ENCODE results near the gene NFX1.
"Not testable (repeated sequence)": the region's sequence is repeated elsewhere in the genome, so short reads cannot be mapped to it uniquely, and the experiment has no call there.

The NFX1 gene

GRCh38 chr9:33392591-33393021 lies 102.3 kb downstream of the NFX1 start:
- DNase-seq, result not testable (repeated sequence)

GRCh38 chr9:33393581-33393980 lies 103.3 kb downstream of the NFX1 start:
- no peak for DNase-seq

- DNase-seq, result not testable (repeated sequence)
These were observed 103.7 kb downstream of the NFX1 start for GRCh38 chr9:33393986-33394385.

- DNase-seq, result not testable (repeated sequence)
These were observed 105.0 kb downstream of the NFX1 start for GRCh38 chr9:33395159-33395879.

- peak in 2 of 3 donors; percentile 36 to 39 for DNase-seq
These were observed 107.5 kb downstream of the NFX1 start for GRCh38 chr9:33397801-33398200.

GRCh38 chr9:33399047-33399446 lies 108.7 kb downstream of the NFX1 start:
- DNase-seq, result not testable (repeated sequence)

- DNase-seq, result not testable (repeated sequence)
These were observed 111.5 kb downstream of the NFX1 start for GRCh38 chr9:33401809-33402208.

GRCh38 chr9:33402371-33402770 lies 112.1 kb downstream of the NFX1 start, which contains the start of gene AQP7:
AQP7 (minus strand) TSS chr9:33402568; CDS start chr9:33401262, 1,306 bp downstream.
- not testable (repeated sequence) for DNase-seq

- DNase-seq, result no peak
These were observed 113.8 kb downstream of the NFX1 start for GRCh38 chr9:33403941-33404787.

- peak in 2 of 3 donors; percentile 11 to 24 for DNase-seq
These were observed 114.6 kb downstream of the NFX1 start for GRCh38 chr9:33404788-33405362.

GRCh38 chr9:33407061-33407460 lies 116.7 kb downstream of the NFX1 start:
- DNase-seq, result no peak

- no peak for DNase-seq
These were observed 117.8 kb downstream of the NFX1 start for GRCh38 chr9:33408087-33408486.

GRCh38 chr9:33414268-33414667 lies 124.0 kb downstream of the NFX1 start:
- DNase-seq, result no peak

GRCh38 chr9:33414889-33415500 lies 124.7 kb downstream of the NFX1 start:
- peak; percentile 25 to 52 (median 34) for DNase-seq

- peak; percentile 71 to 87 (median 74) for DNase-seq
These were observed 125.3 kb downstream of the NFX1 start for GRCh38 chr9:33415501-33416038.

- no peak for DNase-seq
These were observed 126.7 kb downstream of the NFX1 start for GRCh38 chr9:33416996-33417395.

GRCh38 chr9:33418090-33418489 lies 127.8 kb downstream of the NFX1 start:
- DNase-seq, result no peak

- DNase-seq, result no peak
These were observed 129.5 kb downstream of the NFX1 start for GRCh38 chr9:33419708-33420303.

All from suppressor macrophage treated with lipopolysaccharide for 1 hour (primary cell).